ENCODE data around the gene SFSWAP.

SFSWAP gene

DNA sequence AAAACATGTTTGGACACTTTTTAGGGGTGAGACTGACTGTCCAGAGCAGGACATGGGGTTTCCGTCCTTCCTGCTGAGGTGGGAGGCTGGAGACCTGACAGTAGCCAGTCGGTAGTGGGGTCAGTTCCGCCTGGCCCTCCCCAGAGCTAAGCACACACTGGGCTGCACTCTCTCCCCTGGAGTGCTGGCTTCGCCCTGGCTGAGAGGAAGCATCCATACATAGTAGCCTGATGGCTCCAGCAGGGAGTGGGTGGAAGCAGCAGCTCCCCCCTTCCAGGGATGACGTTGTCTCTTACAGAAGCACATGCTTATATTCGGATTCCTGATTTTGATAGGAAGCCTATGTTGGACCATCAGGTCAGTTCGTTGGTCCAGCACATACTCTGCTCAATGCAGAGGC lies 40.4 kb downstream of the SFSWAP start:
- TF ChIP-seq, protein P1, sequence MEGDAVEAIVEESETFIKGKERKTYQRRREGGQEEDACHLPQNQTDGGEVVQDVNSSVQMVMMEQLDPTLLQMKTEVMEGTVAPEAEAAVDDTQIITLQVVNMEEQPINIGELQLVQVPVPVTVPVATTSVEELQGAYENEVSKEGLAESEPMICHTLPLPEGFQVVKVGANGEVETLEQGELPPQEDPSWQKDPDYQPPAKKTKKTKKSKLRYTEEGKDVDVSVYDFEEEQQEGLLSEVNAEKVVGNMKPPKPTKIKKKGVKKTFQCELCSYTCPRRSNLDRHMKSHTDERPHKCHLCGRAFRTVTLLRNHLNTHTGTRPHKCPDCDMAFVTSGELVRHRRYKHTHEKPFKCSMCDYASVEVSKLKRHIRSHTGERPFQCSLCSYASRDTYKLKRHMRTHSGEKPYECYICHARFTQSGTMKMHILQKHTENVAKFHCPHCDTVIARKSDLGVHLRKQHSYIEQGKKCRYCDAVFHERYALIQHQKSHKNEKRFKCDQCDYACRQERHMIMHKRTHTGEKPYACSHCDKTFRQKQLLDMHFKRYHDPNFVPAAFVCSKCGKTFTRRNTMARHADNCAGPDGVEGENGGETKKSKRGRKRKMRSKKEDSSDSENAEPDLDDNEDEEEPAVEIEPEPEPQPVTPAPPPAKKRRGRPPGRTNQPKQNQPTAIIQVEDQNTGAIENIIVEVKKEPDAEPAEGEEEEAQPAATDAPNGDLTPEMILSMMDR (conservative IDR thresholded peaks at IDR 0.05; ENCODE audit: low read length), result no peak
- DNase-seq (ENCODE audit: low read depth), result no peak
- no peak overlapping the region for H3K4me3 ChIP-seq (ENCODE audit: low read length)

DNA sequence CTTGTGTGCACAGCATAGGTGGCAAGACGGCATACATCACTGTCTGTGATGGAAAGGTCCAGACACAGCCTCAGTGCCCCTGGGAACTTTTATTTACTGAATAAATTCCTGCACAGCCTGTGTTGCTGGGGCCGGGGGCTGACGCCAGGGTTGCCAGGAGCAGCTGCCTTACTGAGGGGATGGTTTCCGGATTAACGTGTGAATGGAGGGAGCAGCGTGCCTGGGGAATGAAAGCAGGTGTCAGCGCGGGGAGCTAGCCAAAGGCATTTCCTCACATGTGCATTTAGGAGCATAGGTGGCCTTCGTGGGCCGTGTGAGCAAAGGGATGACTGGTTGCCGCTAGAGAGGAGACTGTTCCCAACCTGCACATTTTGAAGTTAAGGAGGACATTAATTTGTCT lies 41.6 kb downstream of the SFSWAP start:
- H3K4me3 ChIP-seq (ENCODE audit: low read length), result no peak overlapping the region
- TF ChIP-seq, protein P1 (conservative IDR thresholded peaks at IDR 0.05; ENCODE audit: low read length), result no peak
- DNase-seq (ENCODE audit: low read depth), result no peak

DNA sequence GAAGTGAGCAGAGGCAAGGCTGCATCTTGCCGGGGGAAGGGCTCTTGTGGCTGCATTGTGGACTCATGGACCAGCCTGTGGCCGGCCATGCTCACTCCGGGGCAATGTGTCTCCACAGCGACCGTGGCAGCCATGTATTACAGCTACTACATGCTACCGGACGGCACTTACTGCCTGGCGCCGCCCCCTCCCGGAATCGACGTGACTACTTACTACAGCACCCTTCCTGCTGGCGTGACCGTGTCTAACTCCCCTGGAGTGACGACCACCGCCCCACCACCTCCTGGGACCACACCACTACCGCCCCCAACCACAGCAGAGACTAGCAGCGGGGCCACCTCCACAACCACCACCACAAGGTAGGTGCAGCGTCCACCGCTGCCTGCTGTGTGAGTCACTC lies 42.1 kb downstream of the SFSWAP start:
- TF ChIP-seq, protein P1 (conservative IDR thresholded peaks at IDR 0.05; ENCODE audit: low read length), result no peak
- H3K4me3 ChIP-seq (ENCODE audit: low read length), result no peak overlapping the region
- no peak for DNase-seq (ENCODE audit: low read depth)

DNA sequence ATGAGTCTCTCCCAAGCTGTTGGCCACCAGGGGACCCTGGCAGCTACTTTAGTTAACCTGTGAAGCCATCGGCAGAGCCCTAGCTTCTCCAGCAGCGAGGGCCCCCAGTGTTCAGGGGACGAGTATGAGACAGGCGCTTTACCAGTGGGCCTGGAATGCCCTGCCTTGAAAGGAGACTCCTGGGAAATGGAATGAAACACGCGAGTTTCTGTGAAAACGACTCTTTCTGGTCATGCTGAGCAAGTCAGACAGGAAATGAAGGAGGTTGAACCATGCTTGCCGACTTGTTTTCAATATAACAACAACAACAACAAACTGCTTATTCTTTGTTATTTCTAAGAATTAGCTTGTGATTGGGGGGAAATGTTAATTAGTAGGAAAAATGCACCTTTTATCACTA lies 42.9 kb downstream of the SFSWAP start:
- DNase-seq (ENCODE audit: low read depth), result no peak
- no peak overlapping the region for H3K4me3 ChIP-seq (ENCODE audit: low read length)
- TF ChIP-seq, protein P1 (conservative IDR thresholded peaks at IDR 0.05; ENCODE audit: low read length), result no peak

DNA sequence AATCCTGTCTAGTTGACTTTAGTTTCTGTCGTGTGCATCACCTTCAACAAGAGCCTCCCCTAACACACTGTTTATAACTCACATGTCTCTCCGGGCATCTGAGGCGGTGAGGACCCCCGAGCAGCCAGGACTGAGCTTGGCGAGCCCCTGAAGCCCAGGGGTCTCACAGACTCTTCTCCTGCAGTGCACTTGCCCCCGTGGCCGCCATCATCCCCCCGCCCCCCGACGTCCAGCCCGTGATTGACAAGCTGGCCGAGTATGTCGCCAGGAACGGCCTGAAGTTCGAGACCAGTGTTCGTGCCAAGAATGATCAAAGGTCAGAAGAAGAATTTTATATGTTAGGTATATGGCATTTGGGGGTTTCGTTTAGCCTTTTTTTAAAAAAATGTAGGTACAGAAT lies 43.3 kb downstream of the SFSWAP start:
- no peak for DNase-seq (ENCODE audit: low read depth)
- TF ChIP-seq, protein P1 (conservative IDR thresholded peaks at IDR 0.05; ENCODE audit: low read length), result no peak
- H3K4me3 ChIP-seq (ENCODE audit: low read length), result no peak overlapping the region

DNA sequence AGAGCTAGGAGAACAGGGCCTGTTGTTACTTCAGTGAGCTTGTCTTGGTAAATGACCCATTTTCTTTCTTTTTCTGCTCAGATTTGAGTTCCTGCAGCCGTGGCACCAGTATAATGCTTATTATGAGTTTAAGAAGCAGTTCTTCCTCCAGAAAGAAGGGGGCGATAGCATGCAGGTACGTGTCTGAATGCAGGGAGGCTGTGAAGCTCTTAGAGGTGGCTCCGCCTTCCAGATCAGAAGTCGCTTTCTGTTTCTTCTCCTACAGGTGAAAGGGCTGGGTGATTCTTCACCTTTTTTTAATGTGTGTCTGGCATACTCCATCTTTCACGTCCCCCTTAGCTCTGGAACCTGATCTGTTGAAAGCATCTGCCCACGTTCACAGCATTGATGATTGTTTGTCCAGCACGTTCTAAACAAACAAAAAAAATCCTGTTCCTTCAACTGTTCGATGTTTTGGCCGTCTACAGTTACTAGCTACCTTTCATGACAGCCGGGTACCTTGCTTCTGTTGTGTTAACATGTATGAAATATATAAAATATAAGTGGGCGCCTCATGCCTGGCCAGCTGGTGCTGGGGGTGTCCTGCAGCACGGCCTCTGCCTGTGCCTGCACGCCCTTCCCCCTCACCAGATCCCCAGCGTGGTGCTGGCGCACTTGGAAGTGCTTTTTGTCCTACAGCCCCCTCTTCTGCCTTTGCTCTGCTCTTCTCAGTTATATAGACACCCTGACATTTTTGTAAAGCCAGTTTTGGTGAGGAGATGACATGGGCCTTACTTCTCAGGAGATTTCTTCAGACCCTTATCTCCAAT lies 44.6 kb downstream of the SFSWAP start:
- TF ChIP-seq, protein P1 (conservative IDR thresholded peaks at IDR 0.05; ENCODE audit: low read length), result peak; percentile 42
- no peak overlapping the region for H3K4me3 ChIP-seq (ENCODE audit: low read length)
- DNase-seq (ENCODE audit: low read depth), result peak; percentile 26

DNA sequence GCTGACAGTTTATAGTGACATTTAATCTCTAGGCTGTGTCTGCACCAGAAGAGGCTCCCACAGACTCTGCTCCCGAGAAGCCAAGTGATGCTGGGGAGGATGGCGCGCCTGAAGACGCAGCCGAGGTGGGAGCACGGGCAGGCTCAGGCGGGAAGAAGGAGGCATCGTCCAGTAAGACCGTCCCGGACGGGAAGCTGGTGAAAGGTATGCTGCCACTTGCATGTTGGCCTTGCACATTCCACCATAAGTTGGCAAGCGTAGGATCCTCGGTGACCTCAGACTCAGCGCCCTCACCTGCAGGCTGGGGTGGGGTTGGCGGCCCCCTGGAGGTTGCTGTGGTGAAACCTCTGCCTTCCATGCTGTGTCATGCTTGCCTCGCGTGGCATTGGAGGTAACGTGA lies 45.6 kb downstream of the SFSWAP start:
- TF ChIP-seq, protein P1 (conservative IDR thresholded peaks at IDR 0.05; ENCODE audit: low read length), result no peak
- no peak overlapping the region for H3K4me3 ChIP-seq (ENCODE audit: low read length)
- no peak for DNase-seq (ENCODE audit: low read depth)
